BE2C (cell line): ENCODE results near the gene GNB1.
"Not testable (repeated sequence)": the region's sequence is repeated elsewhere in the genome, so short reads cannot be mapped to it uniquely, and the experiment has no call there.

ENCODE experiments used
- DNase-seq: peaks from one replicate; pipeline ENCODE4 v3.0.0-alpha.2; 2020
- H3K27me3 ChIP-seq: fragments of 250-450 bp; sonication (Bioruptor Pico); 2 replicates; pipeline ENCODE4 v1.5.1; 2020; ENCODE audit warnings: mild to moderate bottlenecking
- H3K36me3 ChIP-seq: fragments of 250-450 bp; sonication (Bioruptor Pico); 2 replicates; pipeline ENCODE4 v1.5.1; 2020; ENCODE audit warnings: mild to moderate bottlenecking
- H3K4me1 ChIP-seq: fragments of 250-450 bp; sonication (Bioruptor Pico); 2 replicates; pipeline ENCODE4 v1.5.1; 2020
- H3K4me3 ChIP-seq: 2 replicates; pipeline ENCODE4 v1.5.1; 2011; ENCODE audit warnings: low read depth, low read length
- H3K9me3 ChIP-seq: fragments of 250-450 bp; sonication (Bioruptor Pico); 2 replicates; pipeline ENCODE4 v1.5.1; 2020
- CTCF ChIP-seq: IDR thresholded peaks from 2 replicates; pipeline ENCODE4 v1.5.1; 2012; ENCODE audit warnings: mild to moderate bottlenecking, low read depth, low read length

Gene GNB1

GRCh38 chr1:1872329-1872994, 18.4 kb downstream of the GNB1 start:
- peaks cover 58% of the 10 kb centered on the region for H3K36me3 ChIP-seq
- no peaks in the 10 kb centered on the region for H3K27me3 ChIP-seq
- no peak overlapping the region for H3K4me3 ChIP-seq
- TF ChIP-seq CTCF: no peak
- DNase-seq: no peak
- H3K9me3 ChIP-seq: no peaks in the 10 kb centered on the region
- no peaks in the 10 kb centered on the region for H3K4me1 ChIP-seq

- Histone ChIP-seq H3K36me3 (peaks cover 33% of the 10 kb centered on the region), H3K9me3 (no peaks in the 10 kb centered on the region), H3K4me1 (peaks cover 3% of the 10 kb centered on the region; the same call in 1 of the 2 replicates), H3K27me3 (no peaks in the 10 kb centered on the region), H3K4me3 (no peak overlapping the region)
- TF ChIP-seq CTCF: no peak
- DNase-seq: no peak
Measured at GRCh38 chr1:1869469-1869868, 21.4 kb downstream of the GNB1 start.

DNA sequence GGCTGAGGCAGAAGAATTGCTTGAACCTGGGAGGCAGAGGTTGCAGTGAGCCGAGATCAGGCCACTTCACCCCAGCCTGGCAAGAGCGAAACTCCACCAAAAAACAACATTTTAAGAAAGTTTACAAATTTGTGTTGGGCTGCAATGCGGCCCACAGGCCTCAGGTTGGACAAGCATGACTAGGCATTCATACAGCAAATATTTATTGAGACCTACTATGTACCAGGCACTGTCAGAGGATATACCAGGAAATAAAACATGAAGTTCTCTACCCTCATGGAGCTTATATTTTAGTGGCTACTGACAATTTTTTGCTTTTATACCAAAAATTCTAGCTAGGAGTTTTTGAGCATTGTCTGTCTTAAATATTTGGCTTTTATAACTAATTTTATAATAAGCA, 23.7 kb downstream of the GNB1 start:
- Histone ChIP-seq H3K9me3 (no peaks in the 10 kb centered on the region), H3K4me1 (peaks cover 4% of the 10 kb centered on the region; the same call in 1 of the 2 replicates), H3K36me3 (peaks cover 18% of the 10 kb centered on the region), H3K4me3 (no peak overlapping the region), H3K27me3 (no peaks in the 10 kb centered on the region)
- DNase-seq: no peak
- TF ChIP-seq CTCF: no peak

DNA sequence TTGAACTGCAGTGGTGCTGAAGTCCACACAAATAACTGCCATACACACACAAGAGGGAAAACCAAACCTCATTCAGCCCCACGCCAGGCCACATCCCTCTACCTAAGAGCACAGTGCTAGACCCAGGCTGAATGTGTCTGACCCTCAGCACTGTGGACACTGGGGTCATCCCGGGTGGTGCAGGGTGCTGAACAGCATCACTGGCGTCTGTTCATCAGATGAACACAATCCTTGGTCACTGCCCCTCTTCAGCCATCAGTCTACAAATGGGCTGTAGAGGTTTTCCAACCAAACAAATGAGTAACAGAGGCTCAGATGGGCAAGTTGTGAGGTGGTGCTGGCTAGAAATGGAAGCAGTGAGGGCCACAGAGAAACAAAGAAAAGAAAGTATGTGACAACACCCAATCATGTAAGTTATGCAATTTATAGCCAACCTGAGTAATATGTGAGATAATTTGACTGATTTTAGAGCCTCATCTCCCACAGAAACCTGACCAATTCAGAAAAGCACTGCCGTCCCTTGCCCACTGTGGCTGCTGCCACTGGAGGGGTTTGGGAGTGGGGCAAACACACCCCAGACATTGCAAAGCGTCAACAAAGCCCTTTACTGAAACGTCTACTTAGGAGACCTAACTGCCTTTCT, 27.9 kb downstream of the GNB1 start:
- Histone ChIP-seq H3K27me3 (no peaks in the 10 kb centered on the region), H3K4me3 (no peak overlapping the region), H3K36me3 (peaks cover 6% of the 10 kb centered on the region), H3K9me3 (no peaks in the 10 kb centered on the region), H3K4me1 (peaks cover 16% of the 10 kb centered on the region)
- TF ChIP-seq CTCF: no peak
- DNase-seq: no peak

GRCh38 chr1:1861761-1862310, 29.1 kb downstream of the GNB1 start:
- H3K27me3 ChIP-seq, DNase-seq, H3K4me3 ChIP-seq, H3K36me3 ChIP-seq, H3K9me3 ChIP-seq: not testable (repeated sequence)
- H3K4me1 ChIP-seq: peaks cover 26% of the 10 kb centered on the region

DNA sequence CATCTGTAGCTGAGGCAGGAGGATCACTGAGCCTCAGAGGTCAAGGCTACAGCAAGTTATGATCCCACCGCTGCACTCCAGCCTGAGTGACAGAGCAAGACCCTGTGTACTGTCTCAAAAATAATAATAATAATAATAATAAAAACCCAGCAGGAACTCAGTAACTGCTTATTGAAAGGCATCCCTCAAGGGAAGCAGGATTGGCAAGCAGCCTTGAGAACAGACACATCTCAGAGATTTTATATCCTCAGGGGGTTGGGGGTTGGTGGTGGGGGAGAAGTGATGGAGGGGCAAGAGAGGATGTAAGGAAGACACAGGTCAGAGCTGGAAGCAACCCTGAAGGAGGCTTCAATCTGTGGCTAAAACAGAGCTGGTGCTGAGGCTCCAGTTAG, 29.6 kb downstream of the GNB1 start:
- no peak for DNase-seq
- no peak for TF ChIP-seq CTCF
- Histone ChIP-seq H3K36me3 (peaks cover 6% of the 10 kb centered on the region), H3K4me3 (no peak overlapping the region), H3K27me3 (no peaks in the 10 kb centered on the region), H3K4me1 (peaks cover 26% of the 10 kb centered on the region), H3K9me3 (no peaks in the 10 kb centered on the region)

DNA sequence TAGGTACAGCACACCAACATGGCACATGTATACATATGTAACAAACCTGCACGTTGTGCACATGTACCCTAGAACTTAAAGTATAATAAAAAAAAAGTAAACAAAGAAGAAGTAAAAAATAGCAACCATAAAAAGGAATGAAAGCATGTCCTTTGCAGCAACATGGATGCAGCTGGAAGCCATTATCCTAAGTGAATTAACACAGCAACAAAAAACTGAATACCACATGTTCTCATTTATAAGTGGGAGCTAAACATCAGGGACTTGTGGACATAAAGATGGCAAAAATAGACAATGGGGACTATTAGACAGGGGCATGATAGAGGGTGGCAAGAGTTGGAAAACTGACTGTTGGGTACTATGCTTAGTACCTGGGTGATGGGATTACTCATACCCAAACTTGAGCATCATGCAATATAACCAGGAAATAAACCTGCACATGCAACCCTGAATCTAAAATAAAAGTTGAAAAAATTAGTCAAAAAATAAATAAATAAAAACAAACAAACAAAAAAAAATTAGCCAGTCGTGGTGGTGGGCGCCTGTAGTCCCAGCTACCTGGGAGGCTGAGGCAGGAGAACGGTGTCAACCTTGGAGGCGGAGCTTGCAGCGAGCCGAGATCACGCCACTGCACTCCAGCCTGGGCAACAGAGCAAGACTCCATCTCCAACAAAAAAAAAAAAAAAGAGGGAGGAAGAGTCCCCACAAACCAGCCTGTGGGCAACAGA, 30.8 kb downstream of the GNB1 start:
- DNase-seq, H3K36me3 ChIP-seq, H3K27me3 ChIP-seq, H3K9me3 ChIP-seq: not testable (repeated sequence)
- peak overlapping the region; percentile 24; the same call in 1 of the 2 replicates for H3K4me3 ChIP-seq
- H3K4me1 ChIP-seq: peaks cover 26% of the 10 kb centered on the region
